Measurements from ENCODE around the gene DSTN. TPM values are rescaled to one million over a fixed set of nuclear protein-coding genes. Genes with fewer than 3 reads are reported as not detected.

The DSTN gene
- total and polyA plus RNA-seq, 2 donors: 60.7 to 310 TPM

DNA sequence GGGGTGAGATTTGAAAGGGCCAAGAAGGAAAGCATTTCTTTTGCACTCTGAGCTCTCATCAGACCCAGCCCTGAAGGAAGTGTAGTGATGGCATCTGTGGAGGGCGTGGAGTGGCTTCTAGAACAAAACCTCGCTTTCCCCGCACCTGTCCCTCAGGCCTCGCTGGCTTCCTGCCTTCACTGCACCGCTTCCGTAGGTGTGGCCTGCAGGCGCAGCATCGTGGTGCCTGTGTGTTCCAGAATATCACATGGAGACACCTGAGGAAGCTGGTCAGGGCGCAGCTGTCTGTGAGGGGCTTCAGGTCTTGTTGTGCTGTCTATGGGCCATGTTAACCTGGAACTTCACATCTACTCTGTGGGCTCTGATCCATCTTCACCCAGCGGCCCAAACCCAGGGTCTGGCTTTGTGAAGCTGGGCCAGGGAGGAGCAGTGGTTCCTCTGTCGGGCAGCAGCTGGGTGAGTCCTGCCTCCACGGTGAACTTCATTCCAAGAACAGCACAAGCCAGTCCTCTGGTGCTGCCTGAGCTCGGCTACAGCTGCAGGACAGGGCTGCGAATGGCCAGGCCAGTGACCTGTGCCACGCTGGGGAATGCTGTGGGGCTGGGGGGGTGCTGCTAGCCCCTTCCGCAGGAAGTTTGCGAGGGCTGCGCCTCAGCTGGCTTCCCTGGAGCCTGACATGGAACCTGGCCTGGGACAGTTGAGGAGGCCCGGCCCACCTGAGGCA is 40.9 kb downstream of the DSTN start:
- H3K36me3 ChIP-seq (ENCODE audit: control insufficient read depth in 2 of 2, insufficient read depth in 2 of 2, low read length in 1 of 2): peaks cover 5 to 12% of the 10 kb centered on the region in 2 donors
- peaks cover 27 to 68% of the 10 kb centered on the region in 2 donors for H3K4me1 ChIP-seq (ENCODE audit: control insufficient read depth in 2 of 2, insufficient read depth in 2 of 2, low read length in 2 of 2)
- peak; percentile 45 to 94 (median 82) for DNase-seq (ENCODE audit: low read depth in 6 of 9, low spot score in 9 of 9)

DNA sequence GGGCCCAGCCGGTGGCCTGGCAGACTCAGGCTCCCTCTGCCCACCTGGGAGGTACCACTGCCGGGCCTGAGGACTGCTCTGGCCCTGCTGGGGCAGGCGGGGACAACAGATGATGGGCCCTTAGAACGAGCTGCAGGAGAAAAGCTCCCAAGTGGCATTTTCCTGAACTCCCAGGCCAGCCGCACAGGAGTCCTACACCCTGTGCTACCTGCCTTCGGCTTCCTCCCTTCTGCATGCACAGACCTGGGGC is 41.3 kb downstream of the DSTN start:
- H3K4me1 ChIP-seq (ENCODE audit: control insufficient read depth in 2 of 2, insufficient read depth in 2 of 2, low read length in 2 of 2): peaks cover 27 to 73% of the 10 kb centered on the region in 2 donors

More for the DNA sequence above, 40.9 kb downstream of the DSTN start:
- Histone ChIP-seq H3K27me3 (ENCODE audit: control insufficient read depth in 2 of 2, insufficient read depth in 1 of 2, low read length in 1 of 2) (no peaks in the 10 kb centered on the region), H3K9me3 (ENCODE audit: control insufficient read depth in 2 of 2, insufficient read depth in 1 of 2, low read length in 1 of 2) (peaks cover 0 to 3% of the 10 kb centered on the region in 2 donors), H3K27ac (ENCODE audit: low read depth in 1 of 2, low read length in 1 of 2) (peak overlapping the region; percentile 55 to 96), H3K4me3 (ENCODE audit: low read length in 2 of 2) (peak overlapping the region in 1 of 2 donors; percentile 3)
- 42% methylated on average over 19 of the region's 19 CpGs for WGBS

DNA sequence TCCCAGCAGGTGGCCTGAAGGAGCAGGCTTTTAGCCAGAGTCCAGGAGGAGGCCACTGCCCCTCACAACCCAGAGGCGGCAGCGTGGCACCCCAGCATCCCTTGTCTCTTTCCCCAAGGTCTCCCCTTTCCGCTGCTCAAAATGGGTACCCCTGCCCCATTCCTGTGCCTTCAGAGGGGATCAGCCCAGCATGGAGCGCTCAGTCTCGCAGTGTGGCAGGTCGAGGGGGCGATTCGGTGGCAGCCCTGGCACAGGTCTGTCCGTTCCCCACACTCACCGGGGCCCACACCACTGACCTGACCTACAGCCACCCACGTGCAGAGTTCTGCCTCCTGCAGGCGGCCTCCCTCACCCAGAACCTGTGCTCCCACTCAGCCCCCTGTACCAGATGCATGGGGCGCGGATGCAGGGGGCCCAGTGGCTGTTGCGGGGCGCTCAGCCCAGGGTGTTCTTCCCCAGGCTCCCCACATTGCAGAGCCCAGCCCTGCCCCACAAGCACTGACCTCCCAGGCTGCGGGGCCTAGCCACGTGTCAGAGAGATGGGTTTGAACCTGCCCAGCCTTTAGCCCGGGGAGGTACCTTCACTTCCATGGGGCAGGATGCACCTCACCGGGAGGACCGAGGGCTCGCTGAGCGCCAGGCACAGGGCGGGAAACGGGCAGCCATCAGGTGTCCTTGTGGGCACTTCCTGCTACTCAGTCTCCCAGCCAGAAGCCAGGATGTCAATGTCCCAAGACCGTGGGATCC is 41.8 kb downstream of the DSTN start:
- Histone ChIP-seq H3K27me3 (ENCODE audit: control insufficient read depth in 2 of 2, insufficient read depth in 1 of 2, low read length in 1 of 2) (no peaks in the 10 kb centered on the region), H3K27ac (ENCODE audit: low read depth in 1 of 2, low read length in 1 of 2) (peak overlapping the region; percentile 74 to 96), H3K36me3 (ENCODE audit: control insufficient read depth in 2 of 2, insufficient read depth in 2 of 2, low read length in 1 of 2) (peaks cover 5 to 16% of the 10 kb centered on the region in 2 donors), H3K4me3 (ENCODE audit: low read length in 2 of 2) (no peak overlapping the region), H3K9me3 (ENCODE audit: control insufficient read depth in 2 of 2, insufficient read depth in 1 of 2, low read length in 1 of 2) (peaks cover 0 to 3% of the 10 kb centered on the region in 2 donors), H3K4me1 (ENCODE audit: control insufficient read depth in 2 of 2, insufficient read depth in 2 of 2, low read length in 2 of 2) (peaks cover 27 to 77% of the 10 kb centered on the region in 2 donors)
- DNase-seq (ENCODE audit: low read depth in 6 of 9, low spot score in 9 of 9): no peak
- WGBS: 90% methylated on average over 26 of the region's 26 CpGs

More for the DNA sequence above, 41.3 kb downstream of the DSTN start:
- H3K27ac ChIP-seq (ENCODE audit: low read depth in 1 of 2, low read length in 1 of 2): peak overlapping the region; percentile 55 to 96
- H3K27me3 ChIP-seq (ENCODE audit: control insufficient read depth in 2 of 2, insufficient read depth in 1 of 2, low read length in 1 of 2): no peaks in the 10 kb centered on the region
- H3K4me3 ChIP-seq (ENCODE audit: low read length in 2 of 2): no peak overlapping the region
- peaks cover 5 to 15% of the 10 kb centered on the region in 2 donors for H3K36me3 ChIP-seq (ENCODE audit: control insufficient read depth in 2 of 2, insufficient read depth in 2 of 2, low read length in 1 of 2)
- H3K9me3 ChIP-seq (ENCODE audit: control insufficient read depth in 2 of 2, insufficient read depth in 1 of 2, low read length in 1 of 2): peaks cover 0 to 3% of the 10 kb centered on the region in 2 donors
- peak in 1 of 9 donors; percentile 51 for DNase-seq (ENCODE audit: low read depth in 6 of 9, low spot score in 9 of 9)
- 80% methylated on average over 6 of the region's 6 CpGs for WGBS

DNA sequence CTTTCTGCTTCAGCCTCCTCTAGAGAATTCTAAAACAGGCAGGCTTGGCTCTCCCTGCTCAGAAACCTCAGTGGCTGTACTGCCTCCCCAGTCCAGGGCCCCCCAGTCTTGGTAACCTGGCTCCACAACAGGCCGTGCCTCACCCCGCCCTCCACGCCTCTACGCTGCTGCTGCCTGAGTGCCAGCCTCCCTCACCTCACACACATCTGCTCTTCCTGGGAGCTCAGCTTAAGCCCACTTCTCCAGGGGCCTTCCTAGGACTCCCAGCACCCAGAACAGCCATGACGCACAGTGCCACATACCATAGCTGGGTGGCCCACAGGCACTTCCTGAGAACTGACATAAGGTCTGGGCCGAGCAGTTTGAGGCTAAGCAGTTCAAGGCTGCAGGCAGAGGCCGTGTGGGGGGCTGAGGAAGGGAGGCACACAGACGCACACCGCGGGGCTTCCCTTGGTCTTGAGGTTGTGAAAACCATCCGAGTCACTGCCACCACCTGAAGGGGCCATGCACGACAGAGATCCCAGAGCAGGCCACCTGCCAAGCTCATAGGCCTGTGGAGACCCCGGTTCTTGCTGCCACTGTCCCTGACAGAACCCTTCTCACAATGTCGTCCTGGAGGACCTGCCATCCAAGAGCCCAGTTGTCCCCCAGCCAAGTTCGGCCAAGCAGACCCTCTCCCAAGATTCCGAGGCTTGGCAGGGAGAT is 42.6 kb downstream of the DSTN start:
- WGBS: 37% methylated on average over 16 of the region's 16 CpGs
- peak in 3 of 9 donors; percentile 52 to 81 (median 56) for DNase-seq (ENCODE audit: low read depth in 6 of 9, low spot score in 9 of 9)

DNA sequence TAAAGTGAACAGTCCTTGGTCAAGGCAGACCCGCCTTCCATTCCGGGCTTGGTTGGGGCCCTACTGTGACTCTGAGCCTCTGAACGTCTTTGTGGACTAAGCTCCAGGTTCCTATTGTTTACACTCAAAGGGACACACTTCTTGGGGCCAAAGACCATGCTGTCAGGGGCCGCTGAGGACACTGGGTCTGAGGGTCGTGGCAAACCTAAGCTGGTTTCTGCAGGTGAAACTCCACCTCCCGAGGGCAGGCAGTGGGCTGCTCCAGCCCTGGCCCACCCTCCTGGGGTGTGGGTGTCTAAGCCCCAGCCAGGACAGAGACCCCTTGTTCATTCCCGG is 43.1 kb downstream of the DSTN start:
- H3K4me1 ChIP-seq (ENCODE audit: control insufficient read depth in 2 of 2, insufficient read depth in 2 of 2, low read length in 2 of 2): peaks cover 27 to 86% of the 10 kb centered on the region in 2 donors
- no peak for DNase-seq (ENCODE audit: low read depth in 6 of 9, low spot score in 9 of 9)
- peak overlapping the region in 1 of 2 donors; percentile 96 for H3K27ac ChIP-seq (ENCODE audit: low read depth in 1 of 2, low read length in 1 of 2)
- 95% methylated on average over 7 of the region's 7 CpGs for WGBS
- peaks cover 0 to 3% of the 10 kb centered on the region in 2 donors for H3K9me3 ChIP-seq (ENCODE audit: control insufficient read depth in 2 of 2, insufficient read depth in 1 of 2, low read length in 1 of 2)
- no peak overlapping the region for H3K4me3 ChIP-seq (ENCODE audit: low read length in 2 of 2)
- H3K27me3 ChIP-seq (ENCODE audit: control insufficient read depth in 2 of 2, insufficient read depth in 1 of 2, low read length in 1 of 2): no peaks in the 10 kb centered on the region
- H3K36me3 ChIP-seq (ENCODE audit: control insufficient read depth in 2 of 2, insufficient read depth in 2 of 2, low read length in 1 of 2): peaks cover 2 to 18% of the 10 kb centered on the region in 2 donors

More for the DNA sequence above, 42.6 kb downstream of the DSTN start:
- Histone ChIP-seq H3K27me3 (ENCODE audit: control insufficient read depth in 2 of 2, insufficient read depth in 1 of 2, low read length in 1 of 2) (no peaks in the 10 kb centered on the region), H3K27ac (ENCODE audit: low read depth in 1 of 2, low read length in 1 of 2) (peak overlapping the region; percentile 74 to 96), H3K4me3 (ENCODE audit: low read length in 2 of 2) (no peak overlapping the region), H3K4me1 (ENCODE audit: control insufficient read depth in 2 of 2, insufficient read depth in 2 of 2, low read length in 2 of 2) (peaks cover 27 to 85% of the 10 kb centered on the region in 2 donors), H3K36me3 (ENCODE audit: control insufficient read depth in 2 of 2, insufficient read depth in 2 of 2, low read length in 1 of 2) (peaks cover 4 to 16% of the 10 kb centered on the region in 2 donors), H3K9me3 (ENCODE audit: control insufficient read depth in 2 of 2, insufficient read depth in 1 of 2, low read length in 1 of 2) (peaks cover 0 to 3% of the 10 kb centered on the region in 2 donors)

DNA sequence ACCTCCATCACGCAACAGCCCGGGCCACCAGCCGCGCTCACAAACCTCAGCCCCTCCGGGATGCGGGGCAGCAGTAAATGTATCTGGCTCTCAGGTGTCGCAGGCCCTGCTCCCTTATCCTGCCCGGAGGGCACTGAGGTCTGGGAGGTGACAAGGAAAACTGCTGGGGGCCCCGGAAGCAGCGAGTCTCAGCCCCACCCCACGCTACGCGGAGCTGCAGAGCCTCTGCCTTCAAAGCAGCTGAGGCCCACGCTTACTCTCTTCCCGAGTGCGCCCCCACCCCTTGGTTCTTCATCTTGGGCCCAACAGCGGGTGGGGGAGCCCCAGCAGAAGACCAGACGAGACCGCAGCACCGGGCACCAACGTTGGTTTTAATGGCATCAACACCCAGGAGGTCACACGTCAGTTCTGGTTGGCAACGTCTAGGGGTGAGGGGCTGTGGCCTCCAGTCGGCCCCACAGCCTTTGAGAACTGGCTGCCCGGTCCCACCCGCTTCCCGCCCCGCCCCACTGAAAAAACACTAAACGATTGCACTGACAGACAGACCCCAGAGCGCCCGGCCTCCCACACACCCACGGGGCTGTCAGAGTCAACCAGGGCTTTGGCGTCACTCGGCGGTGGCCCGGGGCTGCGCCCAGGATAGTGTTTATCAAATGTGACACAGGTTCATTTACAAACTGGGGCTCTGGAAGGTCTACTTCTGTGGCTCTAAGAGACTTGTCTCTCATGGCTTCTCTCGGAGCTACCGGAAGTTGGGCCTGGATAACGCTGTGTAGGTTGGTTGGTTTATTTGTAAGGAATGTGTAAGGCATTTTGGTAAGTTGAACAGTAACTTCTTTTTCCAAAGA is 43.7 kb downstream of the DSTN start:
- DNase-seq (ENCODE audit: low read depth in 6 of 9, low spot score in 9 of 9): no peak
- WGBS: 91% methylated on average over 40 of the region's 40 CpGs
- peaks cover 7 to 23% of the 10 kb centered on the region in 2 donors for H3K36me3 ChIP-seq (ENCODE audit: control insufficient read depth in 2 of 2, insufficient read depth in 2 of 2, low read length in 1 of 2)

DNA sequence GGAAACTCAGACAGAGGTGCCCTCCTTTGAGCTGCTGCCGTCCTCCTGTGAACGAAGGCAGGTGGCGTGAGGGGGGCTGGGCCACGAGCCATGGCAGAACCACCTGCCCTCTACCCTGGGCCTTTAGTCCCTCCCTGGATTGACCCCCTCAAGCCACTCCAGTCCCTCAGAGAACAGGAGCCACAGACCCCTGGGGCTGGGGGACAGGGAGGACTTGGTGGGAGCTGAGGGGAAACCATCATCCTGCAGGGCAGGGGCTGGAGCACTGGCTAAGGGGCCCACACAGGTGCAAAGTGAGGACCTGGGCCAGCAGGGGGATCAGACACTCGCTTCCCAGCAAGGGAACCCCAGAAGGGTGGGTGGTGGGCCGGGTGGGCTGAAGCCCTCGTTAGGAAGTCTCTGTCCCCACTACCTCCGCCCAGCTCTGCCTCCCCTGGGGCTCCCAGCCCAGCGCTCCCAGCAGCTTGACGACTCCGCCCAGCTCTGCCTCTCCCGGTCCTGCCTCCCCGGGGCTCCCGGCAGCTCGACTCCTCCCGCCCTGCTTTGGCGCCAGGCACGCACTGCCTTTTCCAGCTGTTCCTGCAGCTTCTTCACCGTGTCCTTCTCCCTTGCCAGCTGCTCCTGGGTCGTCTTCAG is 44.4 kb downstream of the DSTN start:
- Histone ChIP-seq H3K4me3 (ENCODE audit: low read length in 2 of 2) (no peak overlapping the region), H3K27ac (ENCODE audit: low read depth in 1 of 2, low read length in 1 of 2) (peak overlapping the region in 1 of 2 donors; percentile 53), H3K27me3 (ENCODE audit: control insufficient read depth in 2 of 2, insufficient read depth in 1 of 2, low read length in 1 of 2) (no peaks in the 10 kb centered on the region), H3K9me3 (ENCODE audit: control insufficient read depth in 2 of 2, insufficient read depth in 1 of 2, low read length in 1 of 2) (peaks cover 0 to 3% of the 10 kb centered on the region in 2 donors), H3K4me1 (ENCODE audit: control insufficient read depth in 2 of 2, insufficient read depth in 2 of 2, low read length in 2 of 2) (peaks cover 27 to 83% of the 10 kb centered on the region in 2 donors), H3K36me3 (ENCODE audit: control insufficient read depth in 2 of 2, insufficient read depth in 2 of 2, low read length in 1 of 2) (peaks cover 7 to 25% of the 10 kb centered on the region in 2 donors)
- DNase-seq (ENCODE audit: low read depth in 6 of 9, low spot score in 9 of 9): no peak
- 88% methylated on average over 20 of the region's 20 CpGs for WGBS

More for the DNA sequence above, 43.7 kb downstream of the DSTN start:
- peaks cover 27 to 86% of the 10 kb centered on the region in 2 donors for H3K4me1 ChIP-seq (ENCODE audit: control insufficient read depth in 2 of 2, insufficient read depth in 2 of 2, low read length in 2 of 2)
- H3K4me3 ChIP-seq (ENCODE audit: low read length in 2 of 2): no peak overlapping the region
- H3K27ac ChIP-seq (ENCODE audit: low read depth in 1 of 2, low read length in 1 of 2): peak overlapping the region in 1 of 2 donors; percentile 53
- H3K9me3 ChIP-seq (ENCODE audit: control insufficient read depth in 2 of 2, insufficient read depth in 1 of 2, low read length in 1 of 2): peaks cover 0 to 3% of the 10 kb centered on the region in 2 donors
- no peaks in the 10 kb centered on the region for H3K27me3 ChIP-seq (ENCODE audit: control insufficient read depth in 2 of 2, insufficient read depth in 1 of 2, low read length in 1 of 2)

All from thymus (tissue), 11 donors.